Regular cardiac myocyte (primary cell): ENCODE results near the gene NHLRC4. TPM values are rescaled to one million over a fixed set of nuclear protein-coding genes. Genes with fewer than 3 reads are reported as not detected.

ENCODE experiments used
- total RNA-seq: library from RNA; depleted of rRNA; stranded (reverse); fragments of >200 nt; gene quantifications from 2 replicates; pipeline ENCODE4 v1.2.3, GENCODE V29; 2014

Gene NHLRC4, protein sequence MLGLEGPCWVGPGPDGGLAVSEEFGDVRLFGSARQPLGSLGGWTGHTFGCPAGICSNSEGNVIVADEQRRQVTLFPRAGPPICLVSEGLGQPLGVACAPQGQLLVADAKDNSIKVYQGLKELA
- 1.5 and 3.4 TPM in 2 replicates for total RNA-seq

DNA sequence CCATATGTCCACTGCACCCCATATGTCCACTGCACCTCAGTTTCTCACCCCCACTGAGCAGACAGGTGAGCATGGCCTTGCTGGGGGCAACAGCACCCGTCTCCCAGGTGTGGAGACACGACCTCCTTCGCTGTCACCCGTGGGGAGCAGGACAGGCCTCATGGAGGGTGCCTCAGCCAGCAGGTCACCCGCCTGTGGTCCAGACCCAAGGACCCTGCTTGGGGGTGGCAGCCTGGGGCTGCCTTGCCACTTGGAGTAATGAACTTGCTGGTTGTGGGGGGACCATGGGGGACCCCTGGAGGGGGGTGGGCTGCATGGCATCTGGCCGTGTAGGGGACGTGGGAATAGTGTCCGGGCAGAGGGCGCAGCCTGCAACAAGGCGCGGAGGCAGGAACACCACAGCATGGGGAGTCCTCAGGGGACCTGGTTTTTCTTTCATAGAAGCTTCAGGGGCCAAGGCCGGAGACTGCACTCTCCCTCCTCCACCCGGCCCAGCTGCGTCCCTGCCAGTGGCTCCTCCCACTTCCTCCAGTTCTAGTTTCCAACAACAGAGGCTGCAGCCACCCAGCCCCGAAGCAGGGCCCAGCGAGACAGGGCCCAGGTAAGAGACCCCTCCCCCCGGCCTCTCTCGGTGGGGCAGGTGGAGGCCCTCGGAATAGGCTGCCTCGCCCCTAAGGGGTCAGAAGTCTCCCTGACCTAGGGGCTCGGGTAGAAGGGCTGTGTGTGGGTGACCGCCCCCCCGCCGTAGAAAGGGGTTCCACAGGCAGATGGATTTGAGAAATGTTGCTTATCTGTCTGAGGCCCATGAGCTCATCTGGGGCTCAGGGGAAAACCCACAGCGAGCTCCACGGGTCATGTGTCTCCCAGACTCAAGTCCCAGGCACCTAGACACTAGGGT lies at the start of gene NHLRC4:
Gene NHLRC4, plus strand, starts transcription at position 531 of the 898 bp plus-strand sequence. CDS start 1,043 bp downstream, outside the sequence.

DNA sequence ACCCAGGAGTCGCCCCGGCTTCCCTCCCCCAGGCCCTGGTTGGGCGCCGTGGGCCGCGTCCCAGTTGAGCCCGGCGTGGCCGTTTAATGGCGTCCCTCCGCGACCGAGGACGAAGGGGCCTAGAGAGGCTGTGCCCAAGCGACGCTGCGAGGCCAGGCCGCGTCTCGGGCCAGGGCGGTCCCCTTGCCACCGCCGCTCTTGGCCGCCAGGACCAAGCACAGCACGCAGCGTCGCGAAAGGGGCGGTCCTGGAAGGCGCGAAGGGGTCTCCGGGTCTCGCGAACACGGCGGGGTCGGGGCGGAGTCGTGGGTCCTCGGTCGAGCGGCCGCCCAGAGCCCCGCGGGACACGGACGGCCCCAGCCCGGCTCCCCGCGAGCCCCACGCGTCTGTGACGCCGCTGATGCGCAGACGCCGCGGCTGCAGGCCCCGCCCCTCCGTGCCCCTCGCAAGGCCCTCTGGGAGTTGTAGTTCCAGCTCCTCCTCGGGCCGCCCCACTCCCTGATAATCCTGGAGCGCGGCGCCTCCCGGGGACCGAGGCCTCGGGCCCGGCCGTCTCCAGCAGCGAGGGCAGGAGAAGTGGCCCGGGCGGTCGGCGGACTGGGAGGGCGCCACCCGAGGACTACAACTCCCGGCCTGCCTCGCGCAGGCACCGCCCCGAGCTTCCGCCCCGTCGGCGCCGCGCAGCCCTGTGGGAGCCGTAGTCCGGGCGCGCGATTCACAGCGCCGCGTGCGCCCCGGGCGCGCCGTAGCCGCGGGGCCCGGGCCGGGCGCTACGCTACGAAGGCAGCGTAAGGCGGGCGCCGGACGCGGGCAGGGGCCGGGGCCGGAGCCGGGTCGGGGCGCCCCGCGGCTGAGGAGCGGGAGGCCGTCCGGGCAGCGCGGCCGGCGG lies 39.5 kb upstream of the NHLRC4 start, which contains the start of gene CAPN15:
Gene CAPN15, plus strand, starts transcription at position 698 of the 889 bp plus-strand sequence. CDS start 19,127 bp downstream, outside the sequence.

DNA sequence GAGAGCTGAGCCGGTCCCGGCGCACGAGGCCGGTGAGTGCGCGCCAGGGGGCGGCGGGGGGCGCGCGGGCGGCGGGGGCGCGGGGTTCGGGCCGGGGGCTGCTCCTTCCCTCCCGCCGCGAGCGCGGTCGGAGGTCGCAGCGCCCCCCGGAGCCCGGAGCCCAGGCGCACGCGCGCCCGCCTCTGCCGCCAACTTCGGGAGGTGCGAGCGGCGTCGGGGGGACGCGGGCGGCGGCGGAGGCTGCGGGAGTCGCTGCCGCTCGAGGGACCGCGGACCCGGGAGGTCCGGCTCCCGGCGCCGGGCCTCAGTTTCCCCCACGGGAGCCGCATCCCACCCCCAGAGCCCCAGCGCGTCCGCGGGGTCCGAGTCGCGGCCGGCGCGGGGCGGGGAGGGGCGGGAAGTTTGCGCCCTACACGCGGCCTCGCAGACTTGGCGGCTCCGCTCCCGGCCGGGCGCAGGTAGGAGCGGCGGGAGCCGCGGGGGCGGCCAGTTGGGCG lies 6.6 kb upstream of the NHLRC4 start, which contains the start of gene PRR35:
Gene PRR35, plus strand, starts transcription at position 191 of the 497 bp plus-strand sequence. CDS start 2,901 bp downstream, outside the sequence.

DNA sequence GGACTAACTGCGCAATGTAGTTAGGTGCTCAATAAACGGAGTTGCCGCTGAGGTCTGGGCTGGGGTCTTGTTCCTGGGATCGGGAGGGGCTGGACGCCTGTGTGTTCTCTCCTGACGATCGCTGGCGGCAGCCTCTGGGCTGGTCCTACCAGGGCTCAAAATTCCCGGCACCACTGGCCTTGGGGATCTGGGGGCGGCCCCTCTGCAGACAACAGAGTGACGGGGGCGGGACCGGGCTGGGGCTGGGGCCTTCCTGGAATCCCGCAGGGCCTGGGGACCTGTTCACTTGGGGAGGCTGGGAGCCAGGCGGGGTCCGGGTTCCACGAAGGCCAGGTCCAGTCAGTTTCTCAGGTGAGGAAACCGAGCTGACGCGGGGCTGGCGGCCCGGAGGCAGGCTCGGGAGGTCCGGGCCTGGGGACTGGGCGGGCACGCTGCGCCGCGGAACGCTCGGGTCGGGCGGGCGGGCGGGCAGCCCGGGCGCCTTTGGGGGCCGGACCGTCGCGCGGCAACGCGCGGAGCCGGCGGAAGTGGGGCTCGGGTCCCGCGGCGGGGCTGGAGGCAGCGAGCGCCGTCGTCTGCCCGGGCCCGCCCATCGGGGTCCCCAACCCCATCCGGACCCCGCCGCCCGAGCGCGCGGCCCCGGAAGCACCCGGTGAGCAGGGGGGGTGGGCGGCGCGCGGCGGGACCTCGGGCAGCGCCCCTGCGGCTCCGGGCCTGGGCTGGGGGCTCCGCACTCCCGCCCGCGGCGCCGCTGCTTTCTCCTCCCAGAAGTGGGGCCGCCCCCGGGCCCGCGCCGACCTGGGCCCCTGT lies 2.8 kb downstream of the NHLRC4 start, which contains the start of gene PIGQ:
Gene PIGQ, plus strand, starts transcription at position 524 of the 810 bp plus-strand sequence. CDS start 4,107 bp downstream, outside the sequence.

DNA sequence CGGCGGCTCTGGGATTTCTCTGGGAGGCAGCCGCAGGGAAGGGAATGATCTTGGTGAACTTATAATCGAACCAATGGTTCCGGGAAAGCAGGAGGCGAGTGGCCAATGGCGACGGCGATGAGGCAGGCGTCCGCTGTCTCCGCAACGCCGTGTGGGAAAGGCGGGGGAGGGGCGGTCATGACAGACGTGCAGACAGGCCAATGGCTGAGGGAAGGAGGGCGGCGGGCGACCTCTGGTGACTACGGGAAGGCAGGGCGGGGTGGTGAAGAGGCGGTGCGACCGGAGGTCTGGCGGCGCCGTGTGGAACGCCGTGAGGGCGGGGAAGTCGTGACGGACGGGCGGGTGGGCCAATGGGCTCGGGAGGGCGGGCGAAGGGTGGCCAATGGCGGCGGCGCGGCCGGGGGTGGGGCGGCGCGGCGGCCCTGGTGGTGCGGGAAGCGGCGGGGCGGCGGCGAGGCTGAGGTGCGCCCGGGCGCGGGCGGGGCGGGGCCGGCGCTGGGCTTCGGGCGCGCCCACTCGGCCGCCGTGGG lies 22.9 kb downstream of the NHLRC4 start, which contains the start of gene RAB40C:
Gene RAB40C, plus strand, starts transcription at position 409 of the 530 bp plus-strand sequence. CDS start 226 bp downstream, outside the sequence.

Other genes with a start within 250 kb of the NHLRC4 start
- gene AXIN1, start 214.3 kb upstream of the NHLRC4 start, total RNA-seq = 21.7 and 23.4 TPM in 2 replicates
- gene MRPL28, start 196.5 kb upstream of the NHLRC4 start, total RNA-seq = 44.3 and 110 TPM in 2 replicates
- 62.9 and 66.8 TPM in 2 replicates for gene PGAP6, start 185.0 kb upstream of the NHLRC4 start, total RNA-seq
- gene NME4, start 169.8 kb upstream of the NHLRC4 start, total RNA-seq = 56.1 and 80.3 TPM in 2 replicates
- 9.0 and 19.4 TPM in 2 replicates for gene DECR2, start 165.1 kb upstream of the NHLRC4 start, total RNA-seq
- 11.3 and 12.8 TPM in 2 replicates for gene RAB11FIP3, start 141.4 kb upstream of the NHLRC4 start, total RNA-seq
- gene CAPN15, start 39.3 kb upstream of the NHLRC4 start, total RNA-seq = 24.0 and 37.2 TPM in 2 replicates
- gene PRR35, start 6.6 kb upstream of the NHLRC4 start, total RNA-seq = not detected in 2 replicates
- gene PIGQ, start 3.0 kb downstream of the NHLRC4 start, total RNA-seq = 17.8 and 19.0 TPM in 2 replicates
- 9.3 and 13.4 TPM in 2 replicates for gene RAB40C, start 23.1 kb downstream of the NHLRC4 start, total RNA-seq
- under 0.01 and 0.19 TPM in 2 replicates for gene WFIKKN1, start 64.0 kb downstream of the NHLRC4 start, total RNA-seq
- gene METTL26, start 69.3 kb downstream of the NHLRC4 start, total RNA-seq = 77.8 and 81.9 TPM in 2 replicates
- gene MCRIP2, start 74.8 kb downstream of the NHLRC4 start, total RNA-seq = 21.7 and 22.8 TPM in 2 replicates
- gene WDR90, start 82.4 kb downstream of the NHLRC4 start, total RNA-seq = 11.0 and 11.3 TPM in 2 replicates
- 29.9 and 38.2 TPM in 2 replicates for gene RHOT2, start 101.1 kb downstream of the NHLRC4 start, total RNA-seq
- 0.77 and 3.1 TPM in 2 replicates for gene RHBDL1, start 108.7 kb downstream of the NHLRC4 start, total RNA-seq
- gene STUB1, start 113.4 kb downstream of the NHLRC4 start, total RNA-seq = 90.8 and 211 TPM in 2 replicates
- 23.6 and 28.2 TPM in 2 replicates for gene JMJD8, start 117.3 kb downstream of the NHLRC4 start, total RNA-seq
- 2.3 and 9.0 TPM in 2 replicates for gene WDR24, start 123.4 kb downstream of the NHLRC4 start, total RNA-seq
- gene FBXL16, start 138.8 kb downstream of the NHLRC4 start, total RNA-seq = under 0.01 TPM in 2 replicates
- gene METRN, start 148.1 kb downstream of the NHLRC4 start, total RNA-seq = 54.3 and 76.4 TPM in 2 replicates
- gene ANTKMT, start 154.1 kb downstream of the NHLRC4 start, total RNA-seq = 34.1 and 39.5 TPM in 2 replicates
- gene CCDC78, start 159.4 kb downstream of the NHLRC4 start, total RNA-seq = 1.3 and 2.0 TPM in 2 replicates
- 9.0 and 16.1 TPM in 2 replicates for gene HAGHL, start 160.1 kb downstream of the NHLRC4 start, total RNA-seq
- gene CIAO3, start 174.0 kb downstream of the NHLRC4 start, total RNA-seq = 24.7 and 31.9 TPM in 2 replicates
- gene MSLN, start 193.7 kb downstream of the NHLRC4 start, total RNA-seq = under 0.01 TPM in 1 of 2 replicates, not detected in the other
- 13.0 and 24.0 TPM in 2 replicates for gene RPUSD1, start 221.4 kb downstream of the NHLRC4 start, total RNA-seq
- gene CHTF18, start 221.6 kb downstream of the NHLRC4 start, total RNA-seq = 7.9 and 34.1 TPM in 2 replicates
- not detected in 2 replicates for gene GNG13, start 233.7 kb downstream of the NHLRC4 start, total RNA-seq